ENCODE results near the gene UBE3C.

UBE3C gene

DNA sequence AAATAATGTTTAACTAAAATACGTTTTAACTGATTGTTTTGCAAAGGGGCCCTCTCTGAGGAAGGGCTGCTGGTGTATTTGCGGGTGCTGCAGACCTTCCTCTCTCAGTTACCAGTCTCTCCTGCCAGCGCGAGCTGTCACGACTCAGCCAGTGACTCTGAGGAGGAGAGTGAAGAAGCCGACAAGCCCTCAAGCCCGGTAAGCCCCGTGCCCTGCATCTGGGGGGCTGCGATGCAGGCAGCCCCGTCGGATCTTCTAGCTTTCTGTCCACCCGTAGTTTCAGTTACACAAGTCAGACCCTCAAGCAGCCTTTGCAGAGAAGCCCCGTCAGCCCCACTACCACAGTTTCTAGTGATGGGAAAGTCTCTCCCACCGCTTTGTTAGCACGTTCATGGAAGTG lies 45.1 kb downstream of the UBE3C start:
- DNase-seq: no peak

DNA sequence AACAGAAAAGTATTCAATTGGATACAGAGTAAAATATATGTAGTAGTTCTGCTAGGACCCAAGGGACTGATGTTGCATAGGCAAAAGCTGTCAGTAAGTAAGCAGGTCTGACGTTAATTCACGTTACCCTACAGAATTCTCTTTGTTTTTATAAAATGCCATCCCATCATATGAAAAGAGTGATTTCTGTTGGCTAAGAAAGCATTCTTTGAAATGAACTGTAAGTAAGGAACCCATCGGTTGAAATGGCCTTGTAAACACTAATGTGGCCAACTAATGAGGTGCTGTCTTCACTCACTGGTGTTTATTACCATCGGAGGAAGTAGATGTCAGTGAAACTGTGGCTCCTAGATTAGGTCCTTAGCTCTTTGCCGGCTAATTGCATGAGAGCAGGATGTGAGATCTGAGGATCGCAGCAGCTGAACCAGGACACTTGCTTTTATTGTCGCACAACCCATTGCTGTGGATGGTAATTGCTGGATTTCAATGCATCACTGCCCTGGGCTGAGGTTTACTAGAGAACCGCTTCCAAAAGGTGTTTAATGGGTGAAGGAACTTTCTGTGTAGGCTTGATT lies 49.5 kb downstream of the UBE3C start:
- no peak for DNase-seq

DNA sequence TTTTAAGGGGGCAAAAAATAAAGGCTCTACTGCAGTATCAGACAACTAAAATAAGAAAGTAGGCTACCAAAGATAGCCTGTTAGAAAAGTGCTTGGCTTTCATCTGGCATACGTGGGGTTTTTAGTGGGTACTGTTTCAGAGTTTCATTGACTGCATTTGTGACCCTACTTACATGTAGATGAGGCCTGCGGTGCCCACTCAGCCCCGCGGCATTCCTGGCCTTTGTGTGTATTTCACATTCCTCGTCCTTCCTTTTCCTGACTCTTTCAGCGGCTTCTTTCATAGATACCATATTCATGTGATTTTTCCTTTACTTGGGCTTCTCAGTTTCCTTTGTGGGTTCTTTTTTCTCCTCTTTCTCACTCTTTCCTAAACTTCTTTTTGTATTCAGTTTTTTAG lies 50.7 kb downstream of the UBE3C start:
- DNase-seq: no peak

DNA sequence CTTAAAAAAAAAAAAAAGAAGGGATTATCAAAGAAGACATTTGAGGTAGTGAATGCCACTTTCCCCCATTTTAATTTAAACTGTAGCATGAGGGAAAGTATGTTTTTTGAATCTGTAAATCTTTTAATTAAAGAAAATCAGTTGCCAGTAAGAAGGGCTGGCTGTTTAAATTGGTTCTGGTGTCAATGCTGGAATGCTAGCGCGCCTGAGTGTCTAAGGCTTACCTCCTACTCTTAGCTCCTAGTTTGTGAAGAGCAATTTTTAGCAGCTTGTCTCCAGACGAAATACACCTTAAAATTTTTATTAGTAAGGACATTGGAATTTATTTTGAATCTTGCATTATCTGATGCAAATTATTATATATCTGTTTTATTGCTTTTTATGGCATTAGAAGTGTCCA lies 54.1 kb downstream of the UBE3C start:
- no peak for DNase-seq

DNA sequence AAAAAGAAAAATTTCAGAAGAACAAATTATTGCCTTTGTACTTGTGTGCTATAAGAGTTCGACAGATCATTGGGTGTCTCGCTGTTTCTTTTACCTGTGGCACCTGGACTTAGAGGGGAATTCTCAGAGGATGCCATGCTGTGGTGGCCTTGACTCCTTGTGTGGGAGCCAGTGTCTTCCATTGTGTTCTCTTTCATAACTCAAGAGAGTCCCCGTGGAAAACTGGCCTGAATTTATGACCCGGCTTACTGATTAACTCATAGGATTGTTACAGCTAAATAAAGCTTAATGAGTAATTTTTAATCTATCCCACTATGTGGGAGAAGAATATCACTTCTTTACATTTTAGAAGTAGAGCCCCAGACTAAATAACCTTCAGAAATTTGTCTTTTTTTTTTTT lies 54.5 kb downstream of the UBE3C start:
- DNase-seq: no peak

DNA sequence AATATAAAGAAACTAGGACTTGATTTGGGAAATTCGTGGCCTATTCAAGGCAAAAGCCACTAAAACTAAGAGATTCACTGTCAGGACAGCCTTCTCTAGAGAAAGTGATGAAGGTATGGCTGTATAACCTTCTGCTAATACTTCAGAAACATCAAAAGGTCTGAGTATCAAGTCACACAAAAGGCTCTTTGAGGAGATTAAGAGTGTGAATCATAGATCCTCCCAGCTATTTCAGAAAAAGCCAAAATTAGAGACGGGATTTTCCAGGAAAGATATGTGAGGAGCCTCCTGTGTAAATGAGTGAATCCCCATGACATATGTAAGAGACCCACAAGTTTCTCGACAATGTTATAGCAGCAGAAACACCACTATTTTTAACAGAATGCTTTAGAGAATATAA lies 56.2 kb downstream of the UBE3C start:
- no peak for DNase-seq

DNA sequence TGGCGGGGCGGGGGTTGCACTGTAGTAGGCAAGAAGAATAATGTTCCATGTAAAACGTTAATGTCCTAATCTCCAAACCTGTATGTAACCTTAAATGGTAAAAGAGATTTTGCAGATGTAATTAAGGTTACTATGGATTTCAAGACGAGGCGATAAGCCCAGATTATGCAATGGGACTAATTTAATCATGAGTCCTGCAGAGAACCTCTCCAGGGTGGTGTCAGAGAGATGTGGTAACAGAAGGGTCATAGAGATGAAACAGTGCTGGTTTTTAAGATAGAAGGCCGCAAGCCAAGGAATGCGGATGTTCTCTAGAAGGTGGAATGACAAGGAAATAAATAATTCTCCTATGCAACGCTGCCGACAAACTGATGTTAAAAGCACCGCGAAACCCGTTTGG lies 57.1 kb downstream of the UBE3C start:
- no peak for DNase-seq

DNA sequence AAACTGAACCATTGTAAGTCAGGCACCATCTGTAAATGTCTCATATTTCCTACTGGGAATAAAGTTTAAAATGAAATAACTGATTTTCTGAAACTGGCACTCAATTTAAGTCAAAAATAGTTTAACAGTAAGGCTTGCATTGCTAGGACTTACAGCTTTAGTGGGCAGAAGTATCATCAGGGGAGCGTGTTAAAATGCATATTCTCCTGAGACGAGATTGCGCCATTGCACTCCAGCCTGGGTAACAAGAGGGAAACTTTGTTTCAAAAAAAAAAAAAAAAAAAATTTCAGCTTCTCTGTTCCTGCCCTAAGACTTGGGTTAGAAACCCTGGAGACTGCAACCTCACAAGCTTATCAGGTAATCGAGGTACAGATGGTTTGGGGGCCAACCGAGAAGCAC lies 65.4 kb downstream of the UBE3C start:
- no peak for DNase-seq

DNA sequence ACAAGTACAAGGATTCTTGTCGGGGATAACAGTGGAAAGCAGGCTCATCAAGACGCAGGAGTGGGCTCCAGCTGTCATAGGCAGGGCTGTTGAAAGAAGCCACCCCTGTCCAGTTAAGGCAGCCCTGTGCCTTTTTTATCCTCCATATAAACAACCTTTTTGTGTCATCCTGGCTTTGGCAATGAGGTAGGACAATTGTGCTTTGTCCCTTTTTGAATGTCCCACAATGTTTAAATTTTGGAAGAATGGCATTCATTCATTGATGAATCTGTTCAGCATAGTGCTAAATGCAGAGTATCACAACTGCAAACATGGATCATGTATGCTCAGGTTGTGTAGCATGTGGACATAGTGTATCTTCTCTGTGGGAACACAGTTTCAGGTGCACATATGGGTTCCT lies 66.7 kb downstream of the UBE3C start:
- no peak for DNase-seq

DNA sequence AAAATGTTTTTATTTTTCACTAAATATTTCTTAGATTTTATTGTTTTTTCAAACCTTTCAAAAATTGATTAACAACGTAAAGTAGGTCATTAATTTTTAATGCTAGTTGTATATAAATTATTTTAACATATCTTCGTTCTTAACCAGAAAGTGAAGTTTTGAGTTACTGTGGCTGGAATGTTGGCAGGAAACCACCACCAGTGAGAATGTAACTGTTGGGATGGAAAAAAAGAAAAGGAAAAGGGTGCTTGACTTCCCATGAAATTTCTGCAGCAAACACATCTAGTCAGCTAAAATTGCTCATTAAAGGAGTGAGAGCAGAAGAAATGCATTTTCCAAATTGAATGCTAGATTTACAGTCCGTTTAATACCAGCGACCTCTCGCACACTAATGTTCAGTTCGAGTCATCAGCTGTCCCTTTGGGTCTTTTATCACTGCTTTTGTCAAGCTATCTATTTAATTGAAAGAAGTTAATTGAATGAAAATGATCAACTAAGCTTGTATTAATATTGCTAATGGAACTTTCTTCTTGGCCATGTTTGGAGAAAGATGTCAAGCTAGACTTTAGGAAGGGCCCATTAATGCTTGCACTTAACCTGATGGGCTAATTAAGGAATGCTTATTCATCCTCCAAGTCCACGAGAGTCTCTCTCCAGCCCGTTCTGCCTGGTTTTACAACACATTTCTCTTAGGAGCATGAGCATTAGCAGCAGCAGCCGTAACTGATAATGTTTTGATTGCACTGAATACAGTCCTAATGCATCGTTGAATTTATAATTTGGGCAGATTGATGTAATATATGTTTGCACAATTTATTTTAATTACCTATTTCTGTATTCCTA lies 70.1 kb downstream of the UBE3C start:
- DNase-seq: no peak

DNA sequence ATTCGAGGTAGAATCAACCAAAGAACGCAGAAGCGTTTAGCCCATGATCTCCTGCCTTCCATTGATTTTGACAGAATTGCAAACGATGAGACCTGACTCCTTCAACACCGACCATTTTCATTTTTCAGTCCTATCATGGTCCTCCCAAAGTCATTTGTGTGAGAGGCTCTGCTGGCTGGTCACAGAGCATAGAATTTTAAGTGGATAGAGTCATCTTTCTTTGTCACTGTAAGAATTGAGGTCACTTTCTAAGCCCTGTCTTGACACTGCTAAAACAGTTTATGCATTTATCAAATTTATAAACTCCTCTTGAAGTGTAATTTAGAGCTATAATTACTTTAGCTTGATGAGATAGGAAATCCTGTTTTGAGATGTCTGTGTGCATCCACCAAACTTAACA lies 72.0 kb downstream of the UBE3C start:
- no peak for DNase-seq

DNA sequence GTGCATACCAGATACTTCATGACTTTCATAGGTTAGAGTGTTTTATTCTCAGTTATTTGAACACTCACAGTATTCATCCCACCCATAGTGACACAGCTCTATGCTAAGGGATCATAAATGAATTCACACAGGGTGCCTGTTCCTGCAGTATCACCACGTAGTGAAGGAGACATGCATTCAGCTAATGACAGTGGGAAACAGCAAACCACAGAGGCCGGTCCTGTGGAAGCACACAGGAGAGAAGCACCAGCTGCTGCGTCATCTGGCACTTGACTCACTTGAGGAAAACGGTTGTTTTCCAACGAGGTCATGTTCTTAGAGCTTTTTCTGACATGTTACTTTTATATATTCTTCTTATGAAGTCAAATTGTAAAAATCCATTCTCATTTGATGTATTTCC lies 73.0 kb downstream of the UBE3C start:
- no peak for DNase-seq

DNA sequence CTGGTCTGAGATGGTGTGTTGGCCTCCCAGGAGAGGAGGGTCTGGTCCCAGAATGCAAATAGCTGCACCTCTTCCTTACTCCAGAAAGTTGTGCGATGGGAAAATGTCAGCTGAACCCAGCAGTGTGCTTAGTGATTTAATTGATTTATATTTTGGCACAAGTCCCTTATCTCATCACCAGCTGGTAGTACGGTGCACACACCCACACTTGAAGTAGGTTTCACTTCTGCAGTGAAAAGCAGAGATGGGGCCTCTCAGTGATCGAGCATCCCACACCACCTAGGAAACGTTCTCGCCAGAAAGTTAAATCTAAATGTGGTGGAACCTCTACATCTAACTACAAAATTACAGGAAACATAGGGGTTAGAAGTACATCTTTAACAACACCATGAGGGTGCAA lies 80.4 kb downstream of the UBE3C start:
- no peak for DNase-seq

DNA sequence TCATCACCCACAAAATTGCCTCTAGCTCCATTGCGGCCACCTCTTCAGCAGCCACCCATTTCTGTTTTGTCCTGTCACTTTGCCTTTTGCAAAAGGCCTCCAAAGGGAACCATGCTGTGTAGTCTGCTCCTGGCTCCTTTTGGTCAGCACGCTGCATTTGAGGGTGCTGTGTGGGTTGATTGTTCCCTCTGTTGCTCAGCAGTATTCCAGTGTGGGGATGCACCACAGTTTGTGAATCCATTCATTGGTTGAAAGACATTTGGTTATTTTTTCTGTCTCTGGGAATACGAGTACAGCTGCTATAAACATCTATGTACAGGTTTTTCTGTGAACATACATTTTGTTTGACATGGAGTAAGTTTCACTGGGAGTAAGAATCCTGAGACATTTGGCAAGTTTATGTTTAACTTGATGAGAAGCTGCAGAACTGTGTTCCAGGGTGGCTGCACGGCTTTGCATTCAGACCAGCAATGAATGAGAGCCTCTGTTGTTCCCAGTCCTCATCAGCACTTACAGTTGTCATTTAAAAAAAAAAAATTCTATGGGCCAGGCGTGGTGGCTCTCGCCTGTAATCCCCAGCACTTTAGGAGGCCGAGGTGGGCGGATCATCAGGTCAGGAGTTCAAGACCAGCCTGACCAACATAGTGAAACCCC lies 82.3 kb downstream of the UBE3C start:
- no peak for DNase-seq

DNA sequence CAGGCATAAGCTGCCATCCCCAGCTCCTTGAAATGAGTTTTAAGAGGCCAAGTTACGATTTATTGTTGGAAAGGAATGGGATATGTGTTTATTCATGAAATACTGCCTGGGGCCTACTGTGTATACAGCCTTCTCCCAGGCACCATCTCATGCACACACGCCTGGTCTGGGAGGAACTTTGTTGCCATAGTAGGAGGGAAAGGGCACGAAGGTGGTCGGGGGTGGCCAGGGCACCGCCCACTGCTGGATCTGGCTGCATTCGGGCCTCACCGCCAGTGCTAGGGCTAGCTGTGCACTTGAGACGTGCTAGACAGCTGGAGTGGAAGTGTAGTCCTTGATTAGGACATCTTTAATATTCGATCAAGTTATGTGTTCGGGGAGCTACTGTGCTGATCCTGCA lies 84.0 kb downstream of the UBE3C start:
- DNase-seq: no peak

DNA sequence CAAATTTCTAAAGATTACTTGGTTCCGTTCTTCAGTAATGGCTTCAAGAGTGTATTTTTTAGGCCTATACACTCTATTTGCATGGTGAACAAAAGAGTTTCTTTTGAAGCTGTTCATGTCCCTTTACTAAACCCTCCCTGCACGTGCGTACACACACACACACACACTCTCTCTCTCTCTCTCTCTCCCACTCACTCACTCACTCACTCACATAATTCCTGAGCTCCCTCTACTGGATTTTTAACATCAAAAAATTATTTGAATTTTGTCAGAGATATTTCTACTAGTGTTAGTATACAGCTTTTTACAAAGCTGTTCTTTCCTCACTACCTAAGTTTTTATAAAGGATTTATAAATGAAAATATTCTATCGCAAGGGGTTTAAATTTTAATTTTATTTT lies 85.9 kb downstream of the UBE3C start:
- no peak for DNase-seq

DNA sequence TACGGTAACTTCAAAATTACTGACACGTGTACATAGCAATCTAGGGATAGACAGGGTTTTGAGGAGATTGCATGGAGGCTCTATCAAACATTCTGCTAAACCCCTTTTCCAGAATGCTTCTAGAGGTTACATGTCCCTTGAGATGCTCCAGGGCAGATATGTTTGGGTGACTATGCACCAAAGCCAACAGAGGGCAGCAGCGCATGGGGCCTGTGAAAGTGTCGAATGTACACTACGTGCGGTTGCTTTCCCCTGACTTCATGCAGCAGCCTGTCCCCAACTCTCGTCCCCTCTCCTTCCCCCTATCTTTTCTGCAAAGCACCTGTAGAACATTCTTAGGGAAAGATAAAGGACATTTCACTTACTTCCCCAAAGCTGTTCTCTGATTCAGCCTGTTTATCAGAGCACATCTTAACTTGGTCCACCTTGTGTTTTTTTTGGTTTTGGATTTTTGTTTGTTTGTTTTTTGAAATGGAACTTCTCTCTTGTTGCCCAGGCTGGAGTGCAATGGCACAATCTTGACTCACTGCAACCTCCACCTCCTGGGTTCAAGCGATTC lies 90.2 kb downstream of the UBE3C start:
- no peak for DNase-seq

DNA sequence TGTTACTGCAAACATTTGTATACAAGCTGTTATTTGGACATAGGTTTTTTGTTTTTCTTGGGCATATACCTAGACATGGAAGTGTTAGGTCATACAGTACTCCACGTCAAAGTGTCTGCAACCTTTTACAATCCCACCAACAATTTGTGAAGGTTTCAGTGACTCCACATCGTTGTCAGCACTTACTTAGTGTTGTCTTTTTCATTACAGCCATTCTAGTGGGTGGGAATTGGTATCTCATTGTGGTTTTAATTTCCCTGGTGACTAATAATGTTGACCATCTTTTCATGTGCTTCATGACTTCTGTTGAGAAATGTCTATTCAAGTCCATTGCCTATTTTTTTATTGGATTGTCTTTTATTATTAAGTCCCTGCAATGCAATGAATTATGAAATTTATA lies 95.0 kb downstream of the UBE3C start:
- DNase-seq: no peak

DNA sequence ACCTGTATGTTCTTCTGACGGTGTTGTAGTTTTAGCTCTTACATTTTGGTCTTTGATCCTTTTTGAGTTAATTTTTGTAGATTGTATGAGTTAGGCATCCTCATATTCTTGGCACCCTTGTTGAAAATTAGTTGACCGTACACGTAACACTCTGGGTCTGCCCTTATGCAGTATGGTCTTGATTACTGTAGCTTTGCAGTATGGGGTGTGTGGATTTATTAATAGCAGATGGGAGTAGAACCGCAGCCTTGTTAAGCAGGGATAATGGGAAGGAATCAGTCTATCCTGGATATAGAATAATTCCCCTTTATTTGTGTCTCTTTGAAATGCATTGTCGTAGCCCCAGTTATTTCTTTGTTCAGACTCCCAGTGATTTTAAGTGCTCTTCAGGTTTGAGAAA lies 95.5 kb downstream of the UBE3C start:
- DNase-seq: no peak

DNA sequence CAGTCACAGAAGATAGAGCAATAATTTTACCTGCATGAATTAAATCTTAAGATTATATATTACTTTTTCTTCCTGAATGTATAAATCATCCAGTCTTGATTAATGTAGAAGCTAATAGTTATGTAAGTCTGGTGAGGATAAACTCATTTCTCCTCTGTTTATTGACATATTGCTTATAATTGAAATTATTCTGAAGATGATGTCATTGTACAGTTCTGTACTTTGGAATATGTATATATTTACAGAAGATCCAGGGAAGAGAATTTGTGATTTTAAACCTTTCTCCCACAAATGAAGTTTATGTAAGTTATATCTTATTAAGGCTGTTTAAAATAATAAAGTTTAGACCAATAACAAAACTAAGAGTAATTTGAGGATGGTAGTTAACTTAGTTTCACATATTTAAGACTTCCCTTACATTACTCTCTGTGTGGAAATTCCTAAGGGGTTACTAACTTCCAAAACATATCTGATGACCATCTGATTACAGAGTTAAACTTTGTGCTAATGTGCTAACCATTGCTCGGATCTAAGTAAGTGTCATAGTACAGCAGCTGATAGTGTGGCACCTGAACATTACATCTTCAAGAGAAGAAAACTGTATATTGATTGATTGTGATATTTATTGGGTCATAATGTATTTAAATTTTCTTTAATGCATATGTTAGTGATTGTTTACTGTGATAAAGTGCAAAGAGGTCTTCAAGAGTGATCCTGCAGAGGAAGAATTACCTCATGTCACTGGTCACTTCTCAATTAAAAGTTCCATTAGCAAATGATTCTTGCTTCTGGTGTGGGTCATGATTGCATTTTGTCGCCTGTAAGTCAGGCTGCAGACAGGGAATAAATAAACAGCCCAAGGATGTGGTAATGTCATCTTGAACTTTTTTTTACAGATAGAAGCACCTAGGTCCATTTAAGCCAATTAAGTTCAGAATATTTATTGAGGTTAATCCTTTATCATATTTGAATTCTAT lies 96.9 kb downstream of the UBE3C start:
- no peak for DNase-seq

DNA sequence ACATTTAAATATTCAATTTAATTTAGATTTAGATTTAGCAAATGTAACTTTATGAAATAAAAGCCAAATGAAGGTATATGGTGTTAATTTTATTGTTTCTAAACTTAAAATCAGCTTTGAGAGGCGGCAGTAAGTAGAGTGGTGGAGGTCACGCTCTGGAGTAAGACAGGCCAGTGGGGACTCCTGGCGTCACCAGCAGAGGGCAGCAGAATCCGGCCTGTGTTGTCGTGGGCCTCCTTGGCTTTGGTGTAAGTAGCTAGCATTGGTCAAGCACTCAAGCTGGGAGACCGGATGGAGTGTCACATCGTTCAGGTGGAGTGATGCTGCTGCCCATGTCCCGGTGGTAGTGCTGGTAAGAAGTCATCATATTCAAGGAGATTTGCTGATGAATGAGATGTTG lies 99.4 kb downstream of the UBE3C start:
- no peak for DNase-seq

DNA sequence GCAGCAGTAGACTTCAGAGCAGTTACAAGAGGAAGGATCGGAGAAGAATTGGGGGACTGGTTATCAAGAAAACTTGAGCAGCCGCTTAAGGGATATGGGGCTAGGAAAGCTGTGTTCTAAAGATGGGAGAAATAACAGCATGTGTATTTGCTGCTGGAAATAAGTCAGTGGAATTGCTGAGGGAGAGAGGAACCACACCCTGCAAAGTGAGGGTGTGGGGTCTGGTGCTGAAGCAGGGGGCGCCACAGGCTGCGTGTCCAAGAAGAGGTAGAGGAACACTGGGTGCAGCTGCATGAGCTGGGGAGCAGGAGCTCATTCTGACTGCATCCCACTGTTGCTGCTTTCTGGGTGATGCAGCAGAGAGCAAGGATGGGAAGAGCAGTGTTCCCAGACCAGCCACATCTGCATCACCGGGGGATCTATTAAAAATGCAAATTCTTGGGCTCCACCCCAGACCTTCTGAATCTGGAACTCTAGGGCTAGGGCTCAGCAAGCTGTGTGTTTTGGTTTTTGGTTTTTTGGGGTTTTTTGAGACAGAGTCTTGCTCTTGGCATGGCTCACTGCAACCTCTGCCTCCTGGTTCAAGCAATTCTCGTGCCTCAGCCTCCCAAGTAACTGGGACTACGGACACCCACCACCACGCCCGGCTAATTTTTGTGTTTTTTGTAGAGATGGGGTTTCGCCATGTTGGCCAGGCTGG lies 101.0 kb downstream of the UBE3C start:
- DNase-seq: no peak
